Neutrophil (primary cell): ENCODE data around the gene NBAS.

ENCODE experiments used
- H3K27ac ChIP-seq: fragments of 200-600 bp; sonication (generic); 2 replicates; pipeline ENCODE4 v1.5.1; 2016; ENCODE audit warnings: mild to moderate bottlenecking, moderate library complexity
- H3K27me3 ChIP-seq: fragments of 200-600 bp; sonication (generic); 2 replicates; pipeline ENCODE4 v1.6.0; 2016; ENCODE audit warnings: mild to moderate bottlenecking
- H3K36me3 ChIP-seq: fragments of 200-600 bp; sonication (generic); 2 replicates; pipeline ENCODE4 v1.5.1; 2017
- H3K4me1 ChIP-seq, 2 experiments: fragments of 200-600 bp in 1 of 2; sonication (generic) in 1 of 2; 1 replicate in 1 of 2; 2 replicates in 1 of 2; pipeline versions ENCODE4 v1.5.1 to v1.6.1; 2013 to 2016; ENCODE audit warnings: low read depth in 1 of 2, low read length in 1 of 2, mild to moderate bottlenecking in 1 of 2, moderate library complexity in 1 of 2; ENCODE audit not compliant: control insufficient read depth in 1 of 2, insufficient read depth in 1 of 2
- H3K4me3 ChIP-seq, 2 experiments: fragments of 200-600 bp in 1 of 2; sonication (generic) in 1 of 2; 1 replicate in 1 of 2; 2 replicates in 1 of 2; pipeline ENCODE4 v1.5.1; 2013 to 2016; ENCODE audit warnings: low read depth in 1 of 2, low read length in 1 of 2, mild to moderate bottlenecking in 1 of 2, moderate library complexity in 1 of 2
- H3K9me3 ChIP-seq: fragments of 200-600 bp; sonication (generic); 2 replicates; pipeline ENCODE4 v1.5.1; 2016
- CTCF ChIP-seq: fragments of 200-600 bp; sonication (generic); IDR thresholded peaks from 2 replicates; pipeline ENCODE4 v1.5.1; 2016; ENCODE audit warnings: antibody characterized with exemption

Gene NBAS

GRCh38 chr2:15126373-15126772 is 434.8 kb downstream of the NBAS start:
- Histone ChIP-seq H3K4me3 (no peak overlapping the region), H3K36me3 (no peaks in the 10 kb centered on the region), H3K4me1 (peaks cover 0 to 6% of the 10 kb centered on the region in 2 experiments), H3K27ac (no peak overlapping the region), H3K27me3 (no peaks in the 10 kb centered on the region), H3K9me3 (no peaks in the 10 kb centered on the region)
- TF ChIP-seq CTCF, result no peak

GRCh38 chr2:15122915-15123314 is 438.2 kb downstream of the NBAS start:
- Histone ChIP-seq H3K36me3 (no peaks in the 10 kb centered on the region), H3K4me1 (peaks cover 9% of the 10 kb centered on the region in 2 experiments), H3K27ac (no peak overlapping the region), H3K4me3 (no peak overlapping the region), H3K9me3 (no peaks in the 10 kb centered on the region), H3K27me3 (no peaks in the 10 kb centered on the region)
- no peak for TF ChIP-seq CTCF

GRCh38 chr2:15120631-15121030 is 440.5 kb downstream of the NBAS start:
- H3K27ac ChIP-seq, result no peak overlapping the region
- H3K27me3 ChIP-seq, result no peaks in the 10 kb centered on the region
- H3K36me3 ChIP-seq, result no peaks in the 10 kb centered on the region
- peaks cover 25 to 27% of the 10 kb centered on the region in 2 experiments for H3K4me1 ChIP-seq
- H3K9me3 ChIP-seq, result no peaks in the 10 kb centered on the region
- H3K4me3 ChIP-seq, result no peak overlapping the region
- no peak for TF ChIP-seq CTCF

GRCh38 chr2:15119722-15120175 is 441.4 kb downstream of the NBAS start:
- peaks cover 28 to 30% of the 10 kb centered on the region in 2 experiments for H3K4me1 ChIP-seq
- no peak for TF ChIP-seq CTCF
- no peak overlapping the region for H3K4me3 ChIP-seq
- H3K9me3 ChIP-seq, result no peaks in the 10 kb centered on the region
- no peaks in the 10 kb centered on the region for H3K27me3 ChIP-seq
- no peaks in the 10 kb centered on the region for H3K36me3 ChIP-seq
- peak overlapping the region; percentile 19 for H3K27ac ChIP-seq

- no peak overlapping the region for H3K4me3 ChIP-seq
- H3K36me3 ChIP-seq, result no peaks in the 10 kb centered on the region
- no peak overlapping the region for H3K27ac ChIP-seq
- H3K4me1 ChIP-seq, result peaks cover 28 to 30% of the 10 kb centered on the region in 2 experiments
- no peaks in the 10 kb centered on the region for H3K9me3 ChIP-seq
- TF ChIP-seq CTCF, result no peak
- H3K27me3 ChIP-seq, result no peaks in the 10 kb centered on the region
Observed at GRCh38 chr2:15117409-15118050, 443.6 kb downstream of the NBAS start.
